Peyer's patch (tissue), 4 donors: Measurements from ENCODE around the gene PLXNA1. TPM values are rescaled to one million over a fixed set of nuclear protein-coding genes. Genes with fewer than 3 reads are reported as not detected.

Experiments
- DNase-seq, 3 donors: peaks; one replicate each; pipeline ENCODE4 v3.0.0-alpha.2; 2017 to 2019
- H3K27ac ChIP-seq, 4 donors: fragments of 200-600 bp; sonication (generic); one replicate each; pipeline ENCODE4 v1.5.1; 2016 to 2019
- H3K27me3 ChIP-seq, 2 donors: fragments of 200-600 bp; sonication (generic); one replicate each; pipeline ENCODE4 v1.5.1; 2019
- H3K36me3 ChIP-seq, 3 donors: fragments of 200-600 bp; sonication (generic); one replicate each; pipeline ENCODE4 v1.5.1; 2016 to 2019
- H3K4me1 ChIP-seq, 4 donors: fragments of 200-600 bp; sonication (generic); one replicate each; pipeline ENCODE4 v1.5.1; 2016 to 2019
- H3K4me3 ChIP-seq, 4 donors: fragments of 200-600 bp; sonication (generic); 1 replicate in 3 of 4; 2 replicates in 1 of 4; pipeline ENCODE4 v1.5.1; 2016 to 2019; ENCODE audit warnings: mild to moderate bottlenecking in 1 of 4
- H3K9me3 ChIP-seq, 4 donors: fragments of 200-600 bp; sonication (generic); one replicate each; pipeline ENCODE4 v1.5.1; 2016 to 2019; ENCODE audit warnings: mild to moderate bottlenecking in 1 of 4
- CTCF ChIP-seq, 6 experiments: fragments of 450-650 bp in 4 of 6; fragments of 200-600 bp in 2 of 6; sonication (generic) in 1 of 6; IDR thresholded peaks; one replicate each; pipeline ENCODE4 v1.5.1; 2017 to 2019; ENCODE audit warnings: antibody characterized with exemption in 6 of 6, mild to moderate bottlenecking in 3 of 6, moderate library complexity in 1 of 6
- POLR2A ChIP-seq, 2 donors: fragments of 450-650 bp; IDR thresholded peaks; one replicate each; pipeline ENCODE4 v1.5.1; 2017; ENCODE audit warnings: antibody characterized with exemption in 2 of 2, mild to moderate bottlenecking in 2 of 2, moderate library complexity in 2 of 2
- total RNA-seq, 4 donors: library from RNA; depleted of rRNA; stranded (reverse); fragments of >200 nt; gene quantifications; one replicate each; pipeline ENCODE4 v1.1.0, GENCODE V29; 2016

Gene PLXNA1
- total RNA-seq, 4 donors from 2014 or later = 30.1 to 54.5 (median 44.6) TPM

GRCh38 chr3:126961791-126962461, 21.0 kb upstream of the PLXNA1 start:
- Histone ChIP-seq H3K27me3 (no peaks in the 10 kb centered on the region), H3K9me3 (no peaks in the 10 kb centered on the region), H3K4me1 (no peaks in the 10 kb centered on the region), H3K27ac (no peak overlapping the region), H3K4me3 (no peak overlapping the region), H3K36me3 (no peaks in the 10 kb centered on the region)
- no peak for TF ChIP-seq CTCF (IDR thresholded peaks at IDR 0.05)
- no peak for TF ChIP-seq POLR2A (IDR thresholded peaks at IDR 0.05)
- peak in 1 of 3 donors; percentile 44 for DNase-seq

GRCh38 chr3:126962756-126963155, 20.2 kb upstream of the PLXNA1 start:
- no peaks in the 10 kb centered on the region for H3K9me3 ChIP-seq
- no peaks in the 10 kb centered on the region for H3K36me3 ChIP-seq
- H3K27me3 ChIP-seq = no peaks in the 10 kb centered on the region
- no peak overlapping the region for H3K27ac ChIP-seq
- H3K4me3 ChIP-seq = no peak overlapping the region
- TF ChIP-seq CTCF (IDR thresholded peaks at IDR 0.05) = no peak
- TF ChIP-seq POLR2A (IDR thresholded peaks at IDR 0.05) = no peak
- DNase-seq = peak in 1 of 3 donors; percentile 25
- no peaks in the 10 kb centered on the region for H3K4me1 ChIP-seq

GRCh38 chr3:126963261-126964190, 19.4 kb upstream of the PLXNA1 start:
- Histone ChIP-seq H3K36me3 (no peaks in the 10 kb centered on the region), H3K4me3 (no peak overlapping the region), H3K4me1 (no peaks in the 10 kb centered on the region), H3K27ac (no peak overlapping the region), H3K9me3 (no peaks in the 10 kb centered on the region), H3K27me3 (no peaks in the 10 kb centered on the region)
- TF ChIP-seq CTCF (IDR thresholded peaks at IDR 0.05) (no peak), POLR2A (IDR thresholded peaks at IDR 0.05) (no peak)
- DNase-seq = peak in 1 of 3 donors; percentile 33

DNA sequence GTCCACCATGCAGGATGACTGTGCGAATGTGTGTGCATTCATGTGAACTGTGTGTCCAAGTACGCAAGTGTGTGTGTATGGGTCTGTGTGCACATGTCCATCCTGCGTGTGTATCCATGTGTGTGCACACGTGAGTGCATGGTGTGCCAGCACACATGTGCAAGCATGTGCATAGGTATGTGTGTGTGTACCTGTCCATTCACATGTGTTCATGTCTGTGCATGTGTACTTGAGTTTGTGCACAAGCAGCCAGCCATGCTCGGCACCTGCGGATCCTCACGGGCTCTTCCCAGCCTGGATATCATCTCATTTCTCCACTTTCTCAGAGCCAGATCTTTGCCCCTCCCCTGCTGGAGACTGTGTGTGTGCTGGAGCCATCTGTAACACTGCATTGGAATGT, 18.7 kb upstream of the PLXNA1 start:
- no peaks in the 10 kb centered on the region for H3K4me1 ChIP-seq
- H3K36me3 ChIP-seq = no peaks in the 10 kb centered on the region
- no peak for TF ChIP-seq CTCF (IDR thresholded peaks at IDR 0.05)
- TF ChIP-seq POLR2A (IDR thresholded peaks at IDR 0.05) = no peak
- H3K4me3 ChIP-seq = no peak overlapping the region
- H3K27ac ChIP-seq = no peak overlapping the region
- no peaks in the 10 kb centered on the region for H3K27me3 ChIP-seq
- DNase-seq = peak in 1 of 3 donors; percentile 27
- H3K9me3 ChIP-seq = no peaks in the 10 kb centered on the region

DNA sequence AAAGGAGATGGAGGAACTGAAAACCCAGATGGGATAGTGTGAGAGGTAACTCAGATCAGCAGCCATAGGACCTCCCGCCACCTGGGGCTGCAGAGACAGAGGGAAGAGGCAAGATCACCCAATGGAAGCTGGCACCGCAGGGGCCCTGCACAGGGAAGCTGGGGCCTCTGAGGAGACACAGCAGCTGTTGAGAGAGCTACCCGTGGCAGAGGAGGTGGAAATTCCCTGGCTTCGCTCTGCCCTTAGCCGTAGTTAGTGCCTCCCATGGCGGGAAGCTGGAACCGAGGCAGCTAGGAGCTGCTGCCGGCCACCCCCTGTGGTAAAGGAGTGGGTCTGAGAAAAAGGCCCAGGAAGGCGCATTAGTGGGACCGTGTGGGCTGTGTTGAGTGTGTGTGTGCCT, 18.0 kb upstream of the PLXNA1 start:
- no peaks in the 10 kb centered on the region for H3K4me1 ChIP-seq
- no peaks in the 10 kb centered on the region for H3K27me3 ChIP-seq
- no peak overlapping the region for H3K4me3 ChIP-seq
- H3K27ac ChIP-seq = no peak overlapping the region
- H3K9me3 ChIP-seq = no peaks in the 10 kb centered on the region
- TF ChIP-seq POLR2A (IDR thresholded peaks at IDR 0.05) = no peak
- no peak for TF ChIP-seq CTCF (IDR thresholded peaks at IDR 0.05)
- no peaks in the 10 kb centered on the region for H3K36me3 ChIP-seq
- DNase-seq = no peak
